ENCODE results near the gene HDAC4. TPM values are rescaled to one million over a fixed set of nuclear protein-coding genes. Genes with fewer than 3 reads are reported as not detected.

HDAC4 gene
- polyA plus RNA-seq, 1 experiment: 8.9 TPM

DNA sequence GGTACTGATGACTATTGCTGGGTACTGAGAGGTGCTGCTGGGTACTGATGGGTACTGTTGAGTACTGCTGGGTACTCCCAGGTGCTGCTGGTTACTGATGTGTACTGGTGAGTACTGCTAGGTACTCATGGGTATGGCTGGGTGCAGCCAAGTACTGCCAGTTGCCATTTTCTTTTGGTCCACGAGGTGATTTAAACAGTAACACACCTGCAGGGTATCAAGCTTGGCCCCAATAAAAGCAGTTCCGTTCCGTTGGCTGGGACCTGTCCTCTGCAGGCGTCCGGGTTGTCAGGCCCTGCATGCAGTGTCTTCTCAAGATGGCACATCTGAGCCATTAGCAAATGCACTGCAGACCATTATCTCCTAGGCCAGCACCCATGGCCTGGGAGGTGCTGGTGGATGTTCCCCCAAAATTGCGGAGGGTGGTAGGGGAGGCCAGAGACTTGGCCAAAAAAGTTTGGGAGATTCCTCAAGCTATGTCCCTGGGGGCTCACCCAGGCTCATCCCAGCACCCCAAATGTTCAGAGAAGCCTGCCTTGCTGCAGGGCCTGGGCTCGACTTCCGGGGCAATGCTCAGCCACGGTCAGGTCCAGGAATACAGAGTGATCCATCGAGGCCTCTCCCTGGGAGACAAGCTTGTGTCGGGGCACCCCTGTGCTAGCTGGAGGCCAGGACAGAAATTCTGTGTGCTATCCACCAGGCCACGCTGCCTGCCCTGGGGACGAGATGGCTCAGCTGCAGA, 387.7 kb downstream of the HDAC4 start:
- H3K27me3 ChIP-seq (ENCODE audit: control insufficient read depth, insufficient read depth, low read length): peaks cover 48% of the 10 kb centered on the region
- POLR2A ChIA-PET: no interaction called here
- TF ChIP-seq, protein P1, sequence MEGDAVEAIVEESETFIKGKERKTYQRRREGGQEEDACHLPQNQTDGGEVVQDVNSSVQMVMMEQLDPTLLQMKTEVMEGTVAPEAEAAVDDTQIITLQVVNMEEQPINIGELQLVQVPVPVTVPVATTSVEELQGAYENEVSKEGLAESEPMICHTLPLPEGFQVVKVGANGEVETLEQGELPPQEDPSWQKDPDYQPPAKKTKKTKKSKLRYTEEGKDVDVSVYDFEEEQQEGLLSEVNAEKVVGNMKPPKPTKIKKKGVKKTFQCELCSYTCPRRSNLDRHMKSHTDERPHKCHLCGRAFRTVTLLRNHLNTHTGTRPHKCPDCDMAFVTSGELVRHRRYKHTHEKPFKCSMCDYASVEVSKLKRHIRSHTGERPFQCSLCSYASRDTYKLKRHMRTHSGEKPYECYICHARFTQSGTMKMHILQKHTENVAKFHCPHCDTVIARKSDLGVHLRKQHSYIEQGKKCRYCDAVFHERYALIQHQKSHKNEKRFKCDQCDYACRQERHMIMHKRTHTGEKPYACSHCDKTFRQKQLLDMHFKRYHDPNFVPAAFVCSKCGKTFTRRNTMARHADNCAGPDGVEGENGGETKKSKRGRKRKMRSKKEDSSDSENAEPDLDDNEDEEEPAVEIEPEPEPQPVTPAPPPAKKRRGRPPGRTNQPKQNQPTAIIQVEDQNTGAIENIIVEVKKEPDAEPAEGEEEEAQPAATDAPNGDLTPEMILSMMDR (IDR thresholded peaks at IDR 0.05; ENCODE audit: low read depth, low read length): no peak
- CTCF ChIA-PET: no interaction called here
- H3K27ac ChIP-seq (ENCODE audit: low read depth, low read length): no peak overlapping the region
- no peak for DNase-seq (ENCODE audit: low read depth, low spot score)
- H3K4me3 ChIP-seq (ENCODE audit: low read depth, low read length): no peak overlapping the region
- H3K9me3 ChIP-seq (ENCODE audit: control insufficient read depth, insufficient read depth, low read length): no peaks in the 10 kb centered on the region; the same call in 1 of the 2 replicates

DNA sequence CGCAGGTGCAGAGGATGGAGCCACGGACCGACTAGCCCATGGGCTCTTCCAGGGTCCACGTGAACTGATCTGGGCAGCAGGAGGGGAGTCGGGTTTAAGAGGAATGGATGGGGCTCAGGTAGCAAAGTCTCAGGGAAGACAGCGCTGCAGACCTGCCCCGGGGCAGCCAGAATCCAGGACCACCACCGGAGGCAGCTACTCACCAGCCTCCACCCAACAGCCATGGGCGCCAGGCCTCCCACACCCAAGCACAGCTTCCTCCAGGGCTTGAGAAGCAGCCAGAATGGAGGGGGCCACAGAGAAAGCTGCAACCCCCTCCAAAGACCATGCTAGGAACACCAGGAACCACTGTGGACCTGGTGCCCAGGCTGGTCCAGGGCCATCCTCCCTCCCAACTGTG, 388.6 kb downstream of the HDAC4 start:
- Histone ChIP-seq H3K9me3 (ENCODE audit: control insufficient read depth, insufficient read depth, low read length) (no peaks in the 10 kb centered on the region; the same call in 1 of the 2 replicates), H3K27me3 (ENCODE audit: control insufficient read depth, insufficient read depth, low read length) (peaks cover 54% of the 10 kb centered on the region), H3K27ac (ENCODE audit: low read depth, low read length) (no peak overlapping the region), H3K4me3 (ENCODE audit: low read depth, low read length) (no peak overlapping the region)
- ChIA-PET CTCF (no interaction called here), POLR2A (no interaction called here)
- TF ChIP-seq, protein P1 (IDR thresholded peaks at IDR 0.05; ENCODE audit: low read depth, low read length): no peak
- no peak for DNase-seq (ENCODE audit: low read depth, low spot score)

DNA sequence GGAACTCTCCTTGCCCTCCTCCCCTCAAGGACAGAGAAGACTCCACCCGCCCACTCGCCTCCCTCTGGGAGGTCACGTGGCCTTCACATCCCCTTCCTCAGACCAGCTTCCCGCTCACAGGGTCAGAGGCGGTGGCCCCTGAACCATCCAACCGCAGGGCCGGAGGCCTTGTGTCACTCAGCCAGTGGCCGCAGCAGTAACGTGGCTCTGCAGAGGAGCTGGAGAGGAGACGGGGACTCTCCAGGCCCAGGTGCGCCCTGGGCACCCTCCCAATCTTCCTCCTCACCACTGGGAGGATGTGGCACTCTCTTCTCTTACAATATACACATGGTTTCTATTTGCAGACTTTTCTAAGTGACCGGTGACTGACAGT, 391.2 kb downstream of the HDAC4 start:
- CTCF ChIA-PET: no interaction called here
- Histone ChIP-seq H3K27me3 (ENCODE audit: control insufficient read depth, insufficient read depth, low read length) (peaks cover 51% of the 10 kb centered on the region), H3K4me3 (ENCODE audit: low read depth, low read length) (no peak overlapping the region), H3K27ac (ENCODE audit: low read depth, low read length) (no peak overlapping the region), H3K9me3 (ENCODE audit: control insufficient read depth, insufficient read depth, low read length) (peaks cover 2% of the 10 kb centered on the region; the same call in 1 of the 2 replicates)
- TF ChIP-seq, protein P1 (IDR thresholded peaks at IDR 0.05; ENCODE audit: low read depth, low read length): no peak
- POLR2A ChIA-PET: no interaction called here
- no peak for DNase-seq (ENCODE audit: low read depth, low spot score)

DNA sequence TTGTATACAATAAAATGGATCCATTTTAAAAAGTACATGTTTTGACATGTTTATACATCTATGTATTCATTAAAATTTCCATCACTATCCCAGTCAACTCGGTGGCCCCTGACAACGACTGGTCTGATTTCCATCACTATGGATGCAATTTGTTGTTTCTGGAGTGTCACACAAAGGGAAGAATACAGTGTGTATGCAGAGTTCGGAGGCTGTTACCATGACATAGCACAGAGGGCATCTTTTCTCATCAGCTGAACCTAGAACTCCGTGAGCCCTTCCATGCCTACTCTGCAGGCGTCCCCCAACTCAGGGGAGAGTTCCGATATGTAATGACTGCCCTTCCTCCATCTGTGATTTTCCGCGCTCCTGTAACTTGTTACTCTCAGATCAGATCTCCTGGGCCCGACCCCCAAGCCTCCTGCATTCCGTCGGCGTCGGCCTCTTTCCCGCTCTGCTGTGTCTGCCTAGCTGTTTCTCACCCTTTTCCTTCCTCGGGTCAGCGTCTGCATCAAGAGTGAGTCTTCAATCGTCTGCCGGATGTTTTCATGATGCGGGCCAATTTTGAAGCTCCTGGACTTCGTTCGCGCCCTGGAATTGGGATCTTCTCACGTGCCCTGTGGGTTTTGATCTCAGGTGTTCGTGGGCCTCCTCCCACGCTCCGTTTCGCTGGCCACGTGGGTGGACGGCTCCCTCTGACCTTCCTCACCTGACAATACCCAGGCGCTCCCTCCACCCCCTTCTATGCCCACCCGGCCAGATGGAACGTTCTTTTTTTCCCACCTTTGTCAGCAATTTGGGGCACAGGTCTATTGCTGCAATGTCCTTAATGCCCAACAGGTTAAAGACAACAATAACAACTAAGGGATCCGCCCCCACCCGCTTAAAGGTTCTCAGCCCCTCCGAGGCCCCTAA, 391.9 kb downstream of the HDAC4 start:
- POLR2A ChIA-PET: no interaction called here
- peaks cover 2% of the 10 kb centered on the region; the same call in 1 of the 2 replicates for H3K9me3 ChIP-seq (ENCODE audit: control insufficient read depth, insufficient read depth, low read length)
- no peak for DNase-seq (ENCODE audit: low read depth, low spot score)
- TF ChIP-seq, protein P1 (IDR thresholded peaks at IDR 0.05; ENCODE audit: low read depth, low read length): no peak
- CTCF ChIA-PET: no interaction called here
- no peak overlapping the region for H3K4me3 ChIP-seq (ENCODE audit: low read depth, low read length)
- peaks cover 48% of the 10 kb centered on the region for H3K27me3 ChIP-seq (ENCODE audit: control insufficient read depth, insufficient read depth, low read length)
- no peak overlapping the region for H3K27ac ChIP-seq (ENCODE audit: low read depth, low read length)

DNA sequence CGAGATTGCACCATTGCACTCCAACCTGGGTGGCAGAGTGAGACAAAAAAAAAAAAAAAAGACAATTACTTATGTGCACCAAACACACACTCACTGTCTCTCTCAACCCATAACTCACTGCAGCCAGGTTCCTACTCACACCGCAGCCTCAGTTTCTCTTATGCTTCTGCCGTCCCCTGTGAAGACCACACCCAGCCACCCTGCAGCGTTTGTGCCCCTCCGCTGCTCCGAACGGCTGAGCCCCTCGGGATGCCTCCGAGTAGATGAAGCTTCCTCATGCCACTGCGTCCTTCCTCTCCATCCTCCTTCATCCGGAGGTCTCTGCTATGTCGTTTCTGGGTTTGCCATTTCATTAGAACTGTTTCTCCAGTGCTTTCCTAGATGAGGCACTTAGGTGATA, 392.8 kb downstream of the HDAC4 start:
- H3K27me3 ChIP-seq (ENCODE audit: control insufficient read depth, insufficient read depth, low read length): peaks cover 47% of the 10 kb centered on the region
- POLR2A ChIA-PET: no interaction called here
- peaks cover 2% of the 10 kb centered on the region; the same call in 1 of the 2 replicates for H3K9me3 ChIP-seq (ENCODE audit: control insufficient read depth, insufficient read depth, low read length)
- CTCF ChIA-PET: no interaction called here
- DNase-seq (ENCODE audit: low read depth, low spot score): no peak
- TF ChIP-seq, protein P1 (IDR thresholded peaks at IDR 0.05; ENCODE audit: low read depth, low read length): no peak
- H3K27ac ChIP-seq (ENCODE audit: low read depth, low read length): no peak overlapping the region
- no peak overlapping the region for H3K4me3 ChIP-seq (ENCODE audit: low read depth, low read length)

All from AG04450 (cell line).